Measurements from ENCODE around the gene DPH2.

DPH2 gene

GRCh38 chr1:44008259-44008658 lies 38.4 kb downstream of the DPH2 start:
- DNase-seq: no peak

- DNase-seq: no peak
Measured at GRCh38 chr1:44010935-44011471, 41.2 kb downstream of the DPH2 start.

- no peak for DNase-seq
Measured at GRCh38 chr1:44012404-44012803, 42.6 kb downstream of the DPH2 start.

- DNase-seq: no peak
Measured at GRCh38 chr1:44012941-44013609, 43.3 kb downstream of the DPH2 start.

GRCh38 chr1:44013949-44014348 lies 44.1 kb downstream of the DPH2 start:
- no peak for DNase-seq

GRCh38 chr1:44014365-44015104 lies 44.7 kb downstream of the DPH2 start:
- DNase-seq: no peak

- no peak for DNase-seq
Measured at GRCh38 chr1:44015206-44015605, 45.4 kb downstream of the DPH2 start.

GRCh38 chr1:44016041-44016889 lies 46.5 kb downstream of the DPH2 start:
- no peak for DNase-seq

GRCh38 chr1:44016890-44017400 lies 47.1 kb downstream of the DPH2 start:
- no peak for DNase-seq

GRCh38 chr1:44019466-44019948 lies 49.7 kb downstream of the DPH2 start:
- no peak for DNase-seq

GRCh38 chr1:44020464-44020863 lies 50.7 kb downstream of the DPH2 start:
- DNase-seq: no peak

GRCh38 chr1:44021156-44021555 lies 51.3 kb downstream of the DPH2 start:
- no peak for DNase-seq

GRCh38 chr1:44021581-44022321 lies 51.9 kb downstream of the DPH2 start:
- DNase-seq: no peak
